ENCODE results near the gene PAX3.

DNA sequence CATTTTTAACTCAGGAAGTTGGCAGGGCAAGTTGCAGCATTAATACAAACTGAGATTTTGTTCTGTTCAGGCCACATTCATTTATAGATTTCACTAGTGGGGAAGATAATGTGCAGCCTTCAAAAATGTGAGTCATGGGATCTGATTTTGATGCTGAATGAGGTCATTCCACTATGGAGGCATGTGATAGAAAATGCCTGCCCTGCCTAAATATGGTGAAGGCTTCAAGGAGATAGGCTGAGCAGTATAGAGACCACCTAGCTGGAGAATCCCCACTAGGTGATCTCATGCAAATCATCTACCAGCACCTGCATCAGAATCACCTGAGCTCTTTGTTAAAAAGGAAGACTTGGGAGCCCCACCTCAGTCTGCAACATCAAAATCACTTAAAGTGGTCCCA is 43.7 kb downstream of the PAX3 start:
- TF ChIP-seq POLR2AphosphoS5 (IDR thresholded peaks at IDR 0.05; ENCODE audit: borderline replicate concordance, low read depth, low read length) (no peak), EZH2 (IDR thresholded peaks at IDR 0.05) (no peak), FOXP2 (optimal IDR thresholded peaks at IDR 0.05; ENCODE audit: control extremely low read depth, extremely low read length, insufficient read depth) (no peak)
